ENCODE results near the gene UBE2F.
A peak's percentile ranks its signal among the peaks of the same experiment; 100 is the strongest.

Gene UBE2F

GRCh38 chr2:237966565-237967462, at the start of gene UBE2F:
TSS of gene UBE2F (plus strand) at chr2:237967014. CDS start at chr2:237973108, 6,094 bp downstream.
- peak; percentile 98 for DNase-seq (ENCODE audit: low read depth)

- no peak for DNase-seq (ENCODE audit: low read depth)
Observed at GRCh38 chr2:237917696-237918374, 49.0 kb upstream of the UBE2F start.

GRCh38 chr2:237919593-237919992, 47.2 kb upstream of the UBE2F start:
- no peak for DNase-seq (ENCODE audit: low read depth)

- peak; percentile 58 for DNase-seq (ENCODE audit: low read depth)
Observed at GRCh38 chr2:237920673-237921072, 46.1 kb upstream of the UBE2F start.

- no peak for DNase-seq (ENCODE audit: low read depth)
Observed at GRCh38 chr2:237921967-237922492, 44.8 kb upstream of the UBE2F start.

GRCh38 chr2:237922641-237923361, 44.0 kb upstream of the UBE2F start:
- peak; percentile 35 for DNase-seq (ENCODE audit: low read depth)

GRCh38 chr2:237923481-237924163, 43.2 kb upstream of the UBE2F start:
- DNase-seq (ENCODE audit: low read depth) = peak; percentile 78

- DNase-seq (ENCODE audit: low read depth) = no peak
Observed at GRCh38 chr2:237924164-237924534, 42.7 kb upstream of the UBE2F start.

GRCh38 chr2:237927135-237927534, 39.7 kb upstream of the UBE2F start:
- peak; percentile 13 for DNase-seq (ENCODE audit: low read depth)

- no peak for DNase-seq (ENCODE audit: low read depth)
Observed at GRCh38 chr2:237927986-237928385, 38.8 kb upstream of the UBE2F start.

- DNase-seq (ENCODE audit: low read depth) = no peak
Observed at GRCh38 chr2:237929979-237930378, 36.8 kb upstream of the UBE2F start.

- no peak for DNase-seq (ENCODE audit: low read depth)
Observed at GRCh38 chr2:237931205-237931721, 35.6 kb upstream of the UBE2F start.

GRCh38 chr2:237932731-237933131, 34.1 kb upstream of the UBE2F start:
- peak; percentile 19 for DNase-seq (ENCODE audit: low read depth)

- DNase-seq (ENCODE audit: low read depth) = no peak
Observed at GRCh38 chr2:237934186-237934585, 32.6 kb upstream of the UBE2F start.

GRCh38 chr2:237935740-237936452, 30.9 kb upstream of the UBE2F start:
- DNase-seq (ENCODE audit: low read depth) = peak; percentile 20

GRCh38 chr2:237939251-237939650, 27.6 kb upstream of the UBE2F start:
- no peak for DNase-seq (ENCODE audit: low read depth)

- no peak for DNase-seq (ENCODE audit: low read depth)
Observed at GRCh38 chr2:237940828-237941227, 26.0 kb upstream of the UBE2F start.

GRCh38 chr2:237941239-237941638, 25.6 kb upstream of the UBE2F start:
- DNase-seq (ENCODE audit: low read depth) = no peak

- DNase-seq (ENCODE audit: low read depth) = no peak
Observed at GRCh38 chr2:237942513-237942899, 24.3 kb upstream of the UBE2F start.

- no peak for DNase-seq (ENCODE audit: low read depth)
Observed at GRCh38 chr2:237943395-237944094, 23.3 kb upstream of the UBE2F start.
